ENCODE measurements around the gene SSB.
"Not testable (repeated sequence)": the region's sequence is repeated elsewhere in the genome, so short reads cannot be mapped to it uniquely, and the experiment has no call there.

SSB gene

DNA sequence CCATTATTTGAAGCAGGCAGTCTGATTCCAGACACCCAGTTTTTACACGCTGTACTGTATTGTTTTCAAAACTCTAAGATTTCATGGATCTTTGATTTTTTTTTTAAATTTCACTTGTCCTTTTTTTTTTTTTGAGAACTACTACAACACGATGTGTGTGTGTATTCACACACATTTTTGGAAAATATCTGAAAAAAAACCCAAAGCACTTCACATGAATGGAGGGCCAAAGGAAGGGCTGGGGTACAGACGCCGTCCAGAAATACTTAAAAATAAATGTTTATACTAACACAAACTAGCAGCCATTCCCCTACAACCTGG, 314 bp upstream of the SSB start:
- in situ Hi-C loops (cut with HindIII; ENCODE audit: low sequenced_read_pairs) = no loop called here
- DNase-seq (ENCODE audit: low read depth, low spot score) = no peak
- TF ChIP-seq, protein P1, sequence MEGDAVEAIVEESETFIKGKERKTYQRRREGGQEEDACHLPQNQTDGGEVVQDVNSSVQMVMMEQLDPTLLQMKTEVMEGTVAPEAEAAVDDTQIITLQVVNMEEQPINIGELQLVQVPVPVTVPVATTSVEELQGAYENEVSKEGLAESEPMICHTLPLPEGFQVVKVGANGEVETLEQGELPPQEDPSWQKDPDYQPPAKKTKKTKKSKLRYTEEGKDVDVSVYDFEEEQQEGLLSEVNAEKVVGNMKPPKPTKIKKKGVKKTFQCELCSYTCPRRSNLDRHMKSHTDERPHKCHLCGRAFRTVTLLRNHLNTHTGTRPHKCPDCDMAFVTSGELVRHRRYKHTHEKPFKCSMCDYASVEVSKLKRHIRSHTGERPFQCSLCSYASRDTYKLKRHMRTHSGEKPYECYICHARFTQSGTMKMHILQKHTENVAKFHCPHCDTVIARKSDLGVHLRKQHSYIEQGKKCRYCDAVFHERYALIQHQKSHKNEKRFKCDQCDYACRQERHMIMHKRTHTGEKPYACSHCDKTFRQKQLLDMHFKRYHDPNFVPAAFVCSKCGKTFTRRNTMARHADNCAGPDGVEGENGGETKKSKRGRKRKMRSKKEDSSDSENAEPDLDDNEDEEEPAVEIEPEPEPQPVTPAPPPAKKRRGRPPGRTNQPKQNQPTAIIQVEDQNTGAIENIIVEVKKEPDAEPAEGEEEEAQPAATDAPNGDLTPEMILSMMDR (IDR thresholded peaks at IDR 0.05; ENCODE audit: low read depth, low read length) = no peak
- peak overlapping the region; percentile 75 for H3K4me3 ChIP-seq (ENCODE audit: low read depth, low read length)

DNA sequence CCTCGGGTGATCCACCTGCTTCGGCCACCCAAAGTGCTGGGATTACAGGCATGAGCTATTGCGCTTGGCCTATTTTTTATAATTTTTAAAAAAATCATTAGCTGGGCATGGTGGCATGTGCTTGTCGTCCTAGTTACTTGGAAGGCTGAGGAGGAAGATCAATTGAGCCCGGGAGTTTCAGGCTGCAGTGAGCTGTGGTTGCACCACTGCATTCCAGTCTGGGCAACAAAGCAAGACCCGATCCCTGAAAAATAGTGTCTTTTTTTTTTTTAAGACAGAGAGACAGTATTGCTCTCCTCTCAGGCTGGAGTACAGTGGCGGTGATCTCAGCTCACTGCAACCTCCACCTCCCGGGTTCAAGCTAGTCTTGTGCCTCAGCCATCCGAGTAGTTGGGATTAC, 4.8 kb downstream of the SSB start:
- in situ Hi-C loops (cut with HindIII; ENCODE audit: low sequenced_read_pairs) = no loop called here
- no peak for DNase-seq (ENCODE audit: low read depth, low spot score)
- H3K4me3 ChIP-seq (ENCODE audit: low read depth, low read length) = no peak overlapping the region
- TF ChIP-seq, protein P1 (IDR thresholded peaks at IDR 0.05; ENCODE audit: low read depth, low read length) = no peak

DNA sequence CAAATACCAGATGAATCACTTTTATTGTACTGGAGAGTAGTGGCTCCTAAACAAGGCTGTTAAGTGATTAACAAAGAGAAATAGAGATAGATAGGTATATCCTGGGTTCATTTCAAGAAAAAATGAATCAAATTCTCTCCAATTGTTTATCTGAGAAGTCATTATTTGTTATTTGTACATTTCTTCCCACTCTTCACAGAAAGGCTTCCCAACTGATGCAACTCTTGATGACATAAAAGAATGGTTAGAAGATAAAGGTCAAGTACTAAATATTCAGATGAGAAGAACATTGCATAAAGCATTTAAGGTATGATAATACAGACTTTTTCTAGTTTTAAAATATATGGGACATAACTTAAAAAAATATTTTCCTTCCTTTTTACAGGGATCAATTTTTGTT, 7.9 kb downstream of the SSB start:
- no peak for DNase-seq (ENCODE audit: low read depth, low spot score)
- H3K4me3 ChIP-seq (ENCODE audit: low read depth, low read length) = no peak overlapping the region
- TF ChIP-seq, protein P1 (IDR thresholded peaks at IDR 0.05; ENCODE audit: low read depth, low read length) = no peak
- in situ Hi-C loops (cut with HindIII; ENCODE audit: low sequenced_read_pairs) = no loop called here

DNA sequence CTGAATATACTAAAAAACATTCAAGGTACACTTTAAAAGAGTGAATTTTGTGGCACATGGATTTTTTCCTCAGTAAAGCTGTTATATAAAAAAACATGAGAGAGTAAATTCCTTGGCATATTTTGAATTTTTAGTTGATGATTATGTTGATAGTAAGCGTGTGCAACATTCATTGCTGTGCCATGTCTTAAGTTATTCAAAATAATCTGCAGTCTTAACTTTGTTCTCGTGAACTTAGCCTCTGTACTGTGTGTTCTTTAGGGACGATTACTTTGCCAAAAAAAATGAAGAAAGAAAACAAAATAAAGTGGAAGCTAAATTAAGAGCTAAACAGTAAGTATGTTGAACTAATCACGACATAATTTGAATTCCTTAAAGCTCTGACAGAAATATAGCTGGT, 9.6 kb downstream of the SSB start:
- DNase-seq (ENCODE audit: low read depth, low spot score) = peak; percentile 57
- in situ Hi-C loops (cut with HindIII; ENCODE audit: low sequenced_read_pairs) = no loop called here
- H3K4me3 ChIP-seq (ENCODE audit: low read depth, low read length) = no peak overlapping the region
- TF ChIP-seq, protein P1 (IDR thresholded peaks at IDR 0.05; ENCODE audit: low read depth, low read length) = no peak

DNA sequence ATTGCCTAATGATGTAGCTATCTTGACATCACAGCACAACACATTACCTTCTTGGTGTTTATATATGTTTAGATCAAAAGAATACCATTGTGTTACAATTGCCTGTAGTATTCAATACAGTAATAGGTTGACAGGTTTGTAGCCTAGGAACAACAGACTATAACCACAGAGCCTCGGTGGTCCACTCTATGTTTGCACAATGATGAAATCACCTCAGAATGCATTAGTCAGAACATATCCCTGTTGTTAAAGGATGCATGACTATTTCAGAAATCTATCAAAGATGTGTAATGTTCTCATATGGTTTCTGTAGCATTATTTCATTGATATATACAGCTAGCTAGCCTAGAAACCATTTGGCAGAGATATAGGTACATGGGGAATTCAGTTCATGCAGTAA, 17.2 kb downstream of the SSB start:
- no peak overlapping the region for H3K4me3 ChIP-seq (ENCODE audit: low read depth, low read length)
- in situ Hi-C loops (cut with HindIII; ENCODE audit: low sequenced_read_pairs) = no loop called here
- TF ChIP-seq, protein P1 (IDR thresholded peaks at IDR 0.05; ENCODE audit: low read depth, low read length) = no peak
- DNase-seq (ENCODE audit: low read depth, low spot score) = peak; percentile 91

DNA sequence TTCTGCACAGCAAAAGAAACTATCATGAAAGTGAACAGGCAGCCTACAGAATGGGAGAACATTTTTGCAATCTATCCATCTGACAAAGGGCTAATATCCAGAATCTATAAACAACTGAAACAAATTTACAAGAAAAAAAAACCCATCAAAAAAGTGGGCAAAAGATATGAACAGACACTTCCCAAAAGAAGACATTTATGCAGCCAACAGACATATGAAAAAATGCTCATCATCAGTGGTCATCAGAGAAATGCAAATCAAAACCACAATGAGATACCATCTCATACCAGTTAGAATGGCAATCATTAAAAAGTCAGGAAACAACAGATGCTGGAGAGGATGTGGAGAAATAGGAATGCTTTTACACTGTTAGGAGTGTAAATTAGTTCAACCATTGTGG, 18.3 kb downstream of the SSB start:
- in situ Hi-C loops (cut with HindIII; ENCODE audit: low sequenced_read_pairs) = not testable (repeated sequence)

DNA sequence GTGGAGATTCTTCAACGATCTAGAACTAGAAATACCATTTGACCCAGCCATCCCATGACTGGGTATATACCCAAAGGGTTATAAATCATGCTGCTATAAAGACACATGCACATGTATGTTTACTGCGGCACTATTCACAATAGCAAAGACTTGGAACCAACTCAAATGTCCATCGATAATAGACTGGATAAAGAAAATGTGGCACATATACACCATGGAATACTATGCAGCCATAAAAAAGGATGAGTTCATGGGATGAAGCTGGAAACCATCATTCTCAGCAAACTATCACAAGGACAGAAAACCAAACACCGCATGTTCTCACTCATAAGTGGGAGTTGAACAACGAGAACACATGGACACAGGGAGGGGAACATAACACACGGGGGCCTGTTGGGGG, 18.7 kb downstream of the SSB start:
- in situ Hi-C loops (cut with HindIII; ENCODE audit: low sequenced_read_pairs); H3K4me3 ChIP-seq (ENCODE audit: low read depth, low read length): not testable (repeated sequence)

More for the DNA sequence above, 18.3 kb downstream of the SSB start:
- not testable (repeated sequence) for DNase-seq (ENCODE audit: low read depth, low spot score); H3K4me3 ChIP-seq (ENCODE audit: low read depth, low read length)

DNA sequence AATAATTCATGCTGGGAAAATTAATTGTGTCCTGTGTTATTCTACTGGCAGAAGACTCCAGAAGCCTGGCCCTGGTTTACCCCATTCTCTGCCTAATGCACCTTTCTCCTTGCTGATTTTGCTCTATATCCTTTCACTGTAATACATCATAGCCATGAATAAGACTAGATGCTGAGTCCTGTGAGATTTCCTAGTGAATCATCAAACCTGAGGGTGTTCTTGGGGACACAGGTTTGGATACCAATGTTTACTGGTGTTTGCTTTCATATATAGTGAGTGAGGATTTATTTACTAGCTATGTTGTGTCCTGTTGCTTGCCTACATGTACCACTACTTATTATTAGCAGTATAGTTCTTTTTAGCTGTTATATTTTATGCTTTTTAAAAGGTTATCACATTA, 19.6 kb downstream of the SSB start:
- in situ Hi-C loops (cut with HindIII; ENCODE audit: low sequenced_read_pairs) = no loop called here
- no peak overlapping the region for H3K4me3 ChIP-seq (ENCODE audit: low read depth, low read length)
- TF ChIP-seq, protein P1 (IDR thresholded peaks at IDR 0.05; ENCODE audit: low read depth, low read length) = no peak
- no peak for DNase-seq (ENCODE audit: low read depth, low spot score)

More for the DNA sequence above, 18.7 kb downstream of the SSB start:
- DNase-seq (ENCODE audit: low read depth, low spot score) = not testable (repeated sequence)

Data from astrocyte of the spinal cord (primary cell).